HCT116 (cell line): ENCODE measurements around the gene PFKFB2. TPM values are rescaled to one million over a fixed set of nuclear protein-coding genes. Genes with fewer than 3 reads are reported as not detected.

Source experiments
- ATAC-seq: fragments of 200-7000 bp; cut with Tn5 transposase; 2 replicates; pipeline ENCODE4 v1.9.1; 2020; ENCODE audit warnings: mild to moderate bottlenecking, moderate library complexity
- BruUV-seq: library from RNA; stranded (reverse); fragments of 400-500 nt; replicated peaks from 2 replicates; lab custom pipeline; 2021; lab: Mats Ljungman, UMichigan
- CTCF ChIA-PET: fragments of 300-600 bp; sonication (Branson Sonifier 250); formaldehyde crosslinking; loops from one replicate; lab custom pipeline; 2021; ENCODE audit warnings: antibody characterized with exemption; lab: Charles Lee
- POLR2A ChIA-PET: fragments of 300-600, 350-600 bp; sonication (Branson Sonifier 250); formaldehyde crosslinking; loops from one replicate; lab custom pipeline; 2021; ENCODE audit warnings: antibody characterized with exemption; lab: Charles Lee
- RAD21 ChIA-PET, 2 experiments: fragments of 300-600 bp; sonication (Branson Sonifier 250); formaldehyde crosslinking; loops; one replicate each; lab custom pipeline; 2023; ENCODE audit warnings: low total read pairs in 2 of 2; ENCODE audit not compliant: uncharacterized antibody in 2 of 2, unreplicated experiment in 2 of 2, low non-redundant PET in 1 of 2; lab: Charles Lee
- DNase-seq: peaks from one replicate; pipeline ENCODE4 v3.0.0-alpha.2; 2010; ENCODE audit warnings: low read depth, low spot score
- H2AFZ ChIP-seq: fragments of 200-600 bp; shearing (Covaris generic), sonication (generic); 2 replicates; pipeline ENCODE4 v1.6.1; 2017; ENCODE audit warnings: low read depth, mixed run types, mixed read lengths, antibody characterized with exemption, low read length; ENCODE audit not compliant: poor library complexity, severe bottlenecking
- H3K27ac ChIP-seq: 2 replicates; pipeline ENCODE4 v1.5.1; 2012; ENCODE audit warnings: low read depth, low read length
- H3K27me3 ChIP-seq: fragments of 200-600 bp; sonication (generic); 2 replicates; pipeline ENCODE4 v1.6.1; 2016; ENCODE audit warnings: mixed run types, low read length, mixed read lengths; ENCODE audit not compliant: insufficient read depth
- H3K36me3 ChIP-seq, 2 experiments: fragments of 200-500 bp in 1 of 2; fragments of 200-600 bp in 1 of 2; sonication (Bioruptor generic) in 1 of 2; sonication (generic) in 1 of 2; 2 replicates each; pipeline versions ENCODE4 v1.5.1 to v1.6.1; 2014 to 2016; ENCODE audit warnings: low read length in 2 of 2, inconsistent platforms in 1 of 2, mixed read lengths in 1 of 2, mixed run types in 1 of 2; ENCODE audit not compliant: insufficient read depth in 2 of 2, control insufficient read depth in 1 of 2
- H3K4me1 ChIP-seq, 2 experiments: fragments of 200-600 bp in 1 of 2; sonication (generic) in 1 of 2; 2 replicates each; pipeline versions ENCODE4 v1.5.1 to v1.6.1; 2012 to 2017; ENCODE audit warnings: low read length in 2 of 2, inconsistent platforms in 1 of 2, mild to moderate bottlenecking in 1 of 2, mixed read lengths in 1 of 2, mixed run types in 1 of 2, moderate library complexity in 1 of 2; ENCODE audit not compliant: insufficient read depth in 2 of 2, control insufficient read depth in 1 of 2
- H3K4me2 ChIP-seq: fragments of 200-600 bp; sonication (generic); 2 replicates; pipeline ENCODE4 v1.6.1; 2017; ENCODE audit warnings: mixed run types, low read length, mixed read lengths
- H3K4me3 ChIP-seq, 2 experiments: fragments of 200-600 bp in 1 of 2; sonication (generic) in 1 of 2; replicated peaks in 1 of 2; 2 replicates each; pipeline ENCODE4 v1.5.1; 2011 to 2016; ENCODE audit warnings: low read length in 2 of 2, control low read depth in 1 of 2, low read depth in 1 of 2, mild to moderate bottlenecking in 1 of 2, mixed read lengths in 1 of 2, mixed run types in 1 of 2
- H3K79me2 ChIP-seq: fragments of 200-600 bp; sonication (generic); 2 replicates; pipeline ENCODE4 v1.6.1; 2017; ENCODE audit warnings: mild to moderate bottlenecking, mixed run types, low read length, moderate library complexity, mixed read lengths; ENCODE audit not compliant: insufficient read depth
- H3K9ac ChIP-seq: fragments of 200-600 bp; sonication (generic); 2 replicates; pipeline ENCODE4 v1.6.1; 2016; ENCODE audit warnings: low read length, mixed read lengths
- H3K9me2 ChIP-seq: fragments of 200-600 bp; sonication (generic), shearing (Covaris generic); 2 replicates; pipeline ENCODE4 v1.6.1; 2017; ENCODE audit warnings: mixed run types, mild to moderate bottlenecking, moderate library complexity; ENCODE audit not compliant: insufficient read depth
- H3K9me3 ChIP-seq, 2 experiments: fragments of 200-500 bp in 1 of 2; fragments of 200-600 bp in 1 of 2; sonication (Bioruptor generic) in 1 of 2; sonication (generic) in 1 of 2; 2 replicates each; pipeline ENCODE4 v1.6.1; 2014 to 2017; ENCODE audit warnings: low read length in 2 of 2, mixed read lengths in 2 of 2, inconsistent platforms in 1 of 2, low read depth in 1 of 2, mild to moderate bottlenecking in 1 of 2, mixed run types in 1 of 2, moderate library complexity in 1 of 2; ENCODE audit not compliant: control insufficient read depth in 1 of 2, insufficient read depth in 1 of 2
- H4K20me1 ChIP-seq: fragments of 200-600 bp; sonication (generic), shearing (Covaris generic); 2 replicates; pipeline ENCODE4 v1.6.1; 2017; ENCODE audit warnings: mixed run types, mild to moderate bottlenecking, moderate library complexity; ENCODE audit not compliant: insufficient read depth
- CEBPB ChIP-seq: IDR thresholded peaks from 2 replicates; pipeline ENCODE4 v1.6.1; 2012; ENCODE audit warnings: low read depth
- EGR1 ChIP-seq: IDR thresholded peaks from 2 replicates; pipeline ENCODE4 v1.6.1; 2012; ENCODE audit warnings: low read depth
- EZH2 ChIP-seq: fragments of 200-600 bp; sonication (generic); IDR thresholded peaks from 2 replicates; pipeline ENCODE4 v1.6.1; 2017; ENCODE audit warnings: antibody characterized with exemption, mixed run types
- RAD21 ChIP-seq: IDR thresholded peaks from 2 replicates; pipeline ENCODE4 v1.6.1; 2012; ENCODE audit warnings: low read depth, mild to moderate bottlenecking
- SP1 ChIP-seq: IDR thresholded peaks from 2 replicates; pipeline ENCODE4 v1.6.1; 2012; ENCODE audit warnings: low read depth
- SRF ChIP-seq: IDR thresholded peaks from 2 replicates; pipeline ENCODE4 v1.6.1; 2012; ENCODE audit warnings: low read depth
- TCF7L2 ChIP-seq: IDR thresholded peaks from 2 replicates; pipeline ENCODE4 v1.7.0; 2011; ENCODE audit warnings: borderline replicate concordance, inconsistent platforms; ENCODE audit not compliant: insufficient read depth, insufficient read length; ENCODE audit errors: extremely low read depth
- YY1 ChIP-seq: IDR thresholded peaks from 2 replicates; pipeline ENCODE4 v1.6.1; 2011; ENCODE audit warnings: low read length, low read depth, moderate library complexity, mild to moderate bottlenecking; ENCODE audit not compliant: insufficient replicate concordance; ENCODE audit errors: extremely low read depth
- ZFX ChIP-seq: fragments of 450-650 bp; IDR thresholded peaks from 2 replicates; pipeline ENCODE4 v1.6.1; 2017
- ZNF274 ChIP-seq: fragments of 200-500 bp; sonication (Bioruptor generic); IDR thresholded peaks from 2 replicates; pipeline ENCODE4 v1.6.1; 2014; ENCODE audit warnings: mild to moderate bottlenecking, low read depth, low read length, inconsistent platforms
- intact Hi-C: fragments of 100-400 bp; cut with micrococcal nuclease; formaldehyde crosslinking; loops from 2 replicates; pipeline ENCODE4 v1.10.0; 2022
- total RNA-seq: library from RNA; stranded (reverse); gene quantifications from one replicate; pipeline ENCODE4 v1.2.1, GENCODE V29; 2021; ENCODE audit not compliant: unreplicated experiment
- TF ChIP-seq, protein P1 (sequence below): IDR thresholded peaks from 2 replicates; pipeline ENCODE4 v1.6.1; 2011; ENCODE audit warnings: mild to moderate bottlenecking, low read length, moderate library complexity; ENCODE audit not compliant: insufficient replicate concordance; ENCODE audit errors: extremely low read depth
- TF ChIP-seq, protein P2 (sequence below): IDR thresholded peaks from 2 replicates; pipeline ENCODE4 v1.6.1; 2012

PFKFB2 gene
- total RNA-seq, 1 experiment from 2014 or later, result 13.9 TPM

DNA sequence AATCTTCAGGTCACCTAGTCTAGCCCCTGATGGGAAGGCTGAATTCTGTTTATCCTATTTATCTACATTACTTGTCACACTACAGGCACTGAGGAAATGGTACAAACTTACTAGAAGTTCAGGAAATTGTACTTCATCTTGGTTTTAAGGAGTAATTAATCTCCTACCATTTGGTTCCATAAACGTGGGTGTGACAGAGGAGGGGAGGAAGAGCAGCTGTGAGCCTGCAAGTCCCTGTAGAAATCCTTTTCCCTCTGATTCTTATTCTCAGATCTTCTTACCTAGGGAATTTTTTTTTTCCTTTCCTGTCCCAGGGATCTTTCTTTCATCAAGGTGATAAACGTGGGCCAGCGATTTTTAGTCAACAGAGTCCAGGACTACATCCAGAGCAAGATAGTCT, 14.1 kb downstream of the PFKFB2 start:
- Histone ChIP-seq H3K4me1 (no peaks in the 10 kb centered on the region), H3K4me2 (no peak overlapping the region), H3K9ac (no peak overlapping the region), H3K4me3 (no peak overlapping the region), H3K36me3 (peaks cover 3 to 12% of the 10 kb centered on the region in 2 experiments; a peak in 1 of 4 replicates), H3K27me3 (no peaks in the 10 kb centered on the region), H3K9me2 (no peaks in the 10 kb centered on the region), H3K27ac (no peak overlapping the region), H2AFZ (no peak overlapping the region), H3K9me3 (no peaks in the 10 kb centered on the region), H3K79me2 (no peaks in the 10 kb centered on the region), H4K20me1 (no peaks in the 10 kb centered on the region)
- ChIA-PET RAD21 (no interaction called here), POLR2A (no interaction called here), CTCF (no interaction called here)
- intact Hi-C loops, result no loop called here
- no TSS peak for BruUV-seq
- TF ChIP-seq RAD21 (no peak), SRF (no peak), EZH2 (no peak), ZFX (no peak)
- DNase-seq, result no peak
- no peak for ATAC-seq

DNA sequence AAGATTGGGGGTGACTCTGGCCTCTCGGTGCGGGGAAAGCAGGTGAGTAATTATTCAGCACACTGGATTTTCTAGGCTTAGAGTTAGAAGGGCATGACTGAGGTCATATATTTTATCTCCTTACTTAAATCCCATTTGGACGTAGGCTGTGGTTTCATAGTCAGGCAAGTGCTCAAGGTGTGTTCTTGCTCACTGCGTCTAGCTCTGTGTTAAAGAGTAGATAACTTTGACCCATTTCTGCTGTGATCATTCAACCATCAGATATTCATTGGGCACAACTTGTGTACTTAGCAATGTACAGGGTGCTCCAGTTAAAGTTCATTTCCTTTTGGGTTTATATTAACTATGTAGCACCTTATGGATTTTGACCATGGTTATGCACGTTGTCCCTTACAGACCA, 14.6 kb downstream of the PFKFB2 start:
- RAD21 ChIA-PET, result no interaction called here
- no peak overlapping the region for H3K4me2 ChIP-seq
- H3K9me2 ChIP-seq, result no peaks in the 10 kb centered on the region
- no peaks in the 10 kb centered on the region for H3K4me1 ChIP-seq
- CTCF ChIA-PET, result no interaction called here
- no peaks in the 10 kb centered on the region for H4K20me1 ChIP-seq
- TF ChIP-seq, protein P1, sequence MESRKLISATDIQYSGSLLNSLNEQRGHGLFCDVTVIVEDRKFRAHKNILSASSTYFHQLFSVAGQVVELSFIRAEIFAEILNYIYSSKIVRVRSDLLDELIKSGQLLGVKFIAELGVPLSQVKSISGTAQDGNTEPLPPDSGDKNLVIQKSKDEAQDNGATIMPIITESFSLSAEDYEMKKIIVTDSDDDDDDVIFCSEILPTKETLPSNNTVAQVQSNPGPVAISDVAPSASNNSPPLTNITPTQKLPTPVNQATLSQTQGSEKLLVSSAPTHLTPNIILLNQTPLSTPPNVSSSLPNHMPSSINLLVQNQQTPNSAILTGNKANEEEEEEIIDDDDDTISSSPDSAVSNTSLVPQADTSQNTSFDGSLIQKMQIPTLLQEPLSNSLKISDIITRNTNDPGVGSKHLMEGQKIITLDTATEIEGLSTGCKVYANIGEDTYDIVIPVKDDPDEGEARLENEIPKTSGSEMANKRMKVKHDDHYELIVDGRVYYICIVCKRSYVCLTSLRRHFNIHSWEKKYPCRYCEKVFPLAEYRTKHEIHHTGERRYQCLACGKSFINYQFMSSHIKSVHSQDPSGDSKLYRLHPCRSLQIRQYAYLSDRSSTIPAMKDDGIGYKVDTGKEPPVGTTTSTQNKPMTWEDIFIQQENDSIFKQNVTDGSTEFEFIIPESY, result no peak
- TF ChIP-seq ZFX, result no peak
- no peak for TF ChIP-seq EGR1
- TF ChIP-seq TCF7L2, result no peak
- no peak for TF ChIP-seq CEBPB
- TF ChIP-seq SRF, result no peak
- no peak for TF ChIP-seq ZNF274
- TF ChIP-seq SP1, result no peak
- TF ChIP-seq, protein P2, sequence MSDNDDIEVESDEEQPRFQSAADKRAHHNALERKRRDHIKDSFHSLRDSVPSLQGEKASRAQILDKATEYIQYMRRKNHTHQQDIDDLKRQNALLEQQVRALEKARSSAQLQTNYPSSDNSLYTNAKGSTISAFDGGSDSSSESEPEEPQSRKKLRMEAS, result no peak
- TF ChIP-seq YY1, result no peak
- peaks cover 3 to 12% of the 10 kb centered on the region in 2 experiments; a peak in 1 of 4 replicates for H3K36me3 ChIP-seq
- no peak overlapping the region for H3K27ac ChIP-seq
- intact Hi-C loops, result no loop called here
- no peaks in the 10 kb centered on the region for H3K27me3 ChIP-seq
- ATAC-seq (no peak), DNase-seq (no peak)
- no peak overlapping the region for H3K9ac ChIP-seq
- H3K9me3 ChIP-seq, result no peaks in the 10 kb centered on the region
- no TSS peak for BruUV-seq
- H3K79me2 ChIP-seq, result no peaks in the 10 kb centered on the region
- H3K4me3 ChIP-seq, result no peak overlapping the region
- H2AFZ ChIP-seq, result no peak overlapping the region
- POLR2A ChIA-PET, result no interaction called here
